Stimulated activated CD8-positive, alpha-beta memory T cell treated with anti-CD3 and anti-CD28 coated beads, Interleukin-7, amount 100 ng/mL, for 48 hours (primary cell): Measurements from ENCODE around the gene SAMD13.

Source experiments
- DNase-seq, 2 donors: peaks; one replicate each; pipeline ENCODE4 v3.0.0-alpha.2; 2020; ENCODE audit warnings: low read depth in 1 of 2; ENCODE audit errors: extremely low read depth in 1 of 2

The SAMD13 gene

DNA sequence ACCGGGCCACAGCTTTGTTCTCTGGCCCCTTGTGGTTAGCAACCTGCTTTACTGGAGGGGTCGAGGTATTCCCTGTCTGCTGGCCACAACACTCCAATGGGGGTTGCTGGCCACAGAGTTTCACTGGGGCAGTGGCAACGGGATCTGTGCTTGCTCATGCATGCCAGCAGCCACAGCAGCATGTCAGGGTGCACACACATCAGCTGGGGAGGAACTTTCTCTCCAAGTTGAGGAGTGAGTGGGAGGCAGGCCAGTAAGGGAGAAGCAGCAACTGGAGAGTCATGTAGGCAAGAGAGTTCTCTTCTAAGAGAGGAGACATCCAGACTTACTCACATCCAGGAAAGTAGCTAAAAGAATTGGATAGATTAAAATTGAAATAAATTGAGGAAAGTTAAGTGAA lies 38.0 kb downstream of the SAMD13 start:
- DNase-seq, result no peak

DNA sequence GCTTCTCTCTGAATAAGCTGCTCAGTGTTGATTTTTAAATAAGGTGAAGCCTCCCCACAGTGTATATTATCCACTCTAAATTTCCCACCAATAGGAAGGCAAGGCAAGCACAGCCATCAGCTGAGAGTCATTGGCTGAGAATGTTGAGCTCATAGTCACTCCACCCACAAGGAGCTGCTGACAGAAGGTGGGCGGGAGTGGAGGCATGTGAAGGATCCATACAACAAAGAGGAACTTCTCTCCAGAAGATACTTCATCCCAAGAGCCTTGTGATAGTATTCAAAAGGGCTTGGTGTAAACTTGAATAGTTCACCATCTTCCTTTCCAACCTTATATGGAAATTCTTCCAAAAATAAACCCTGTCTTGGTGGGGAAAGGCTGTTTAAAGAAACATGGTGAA lies 42.8 kb downstream of the SAMD13 start:
- DNase-seq, result no peak

DNA sequence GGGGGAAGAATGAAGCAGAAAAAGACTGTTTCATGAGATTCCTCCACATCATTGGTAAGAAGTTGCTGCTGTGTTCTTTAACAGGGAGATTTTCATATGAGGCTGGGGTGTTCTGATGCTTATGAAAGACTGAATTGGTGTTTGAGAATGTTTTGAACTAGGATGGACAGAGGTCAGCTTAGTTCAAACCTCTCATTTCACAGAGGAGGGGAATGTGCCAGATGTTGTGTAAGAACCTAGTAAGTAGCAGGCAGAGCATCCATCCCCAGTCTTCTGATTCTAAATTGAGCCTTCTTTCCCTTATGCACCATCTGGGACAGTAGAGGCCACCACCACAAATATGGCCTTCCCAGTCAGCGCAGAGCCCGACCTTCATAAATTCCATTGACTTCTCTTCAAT lies 43.7 kb downstream of the SAMD13 start:
- DNase-seq, result no peak

DNA sequence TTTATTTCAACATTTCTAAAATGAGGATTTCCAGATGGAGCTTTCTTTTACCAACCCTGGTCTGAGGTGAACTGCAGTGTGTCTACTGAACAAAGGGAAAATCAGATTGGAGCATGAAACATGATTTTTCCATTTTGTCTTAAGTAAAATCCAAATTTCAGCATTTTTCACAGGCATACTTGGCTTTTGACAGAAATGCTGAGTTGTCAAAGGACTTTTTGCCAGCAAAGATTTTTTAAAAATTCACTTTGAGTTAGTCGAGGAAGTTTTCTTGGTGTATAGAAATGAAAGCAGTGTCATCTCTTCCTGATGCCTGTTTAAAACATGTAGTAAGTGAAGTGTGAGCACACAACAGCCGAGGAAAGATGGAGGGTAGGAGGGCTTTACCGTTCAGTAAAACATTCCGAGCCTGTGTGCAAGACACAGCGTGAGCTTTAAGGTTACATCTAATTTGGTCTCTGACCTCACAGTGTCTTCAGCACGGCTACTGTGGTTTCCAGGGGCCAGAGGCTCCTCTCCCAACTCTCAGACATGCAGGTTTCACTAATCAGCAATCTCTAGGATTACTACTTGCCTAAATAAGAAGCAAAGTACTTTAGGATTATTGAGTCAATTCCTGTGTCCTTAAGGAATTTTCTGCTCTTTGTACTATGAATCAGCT lies 45.9 kb downstream of the SAMD13 start:
- no peak for DNase-seq

- no peak for DNase-seq
These were observed 46.5 kb downstream of the SAMD13 start for GRCh38 chr1:84347932-84348555.

GRCh38 chr1:84348759-84349158 lies 47.3 kb downstream of the SAMD13 start:
- no peak for DNase-seq

DNA sequence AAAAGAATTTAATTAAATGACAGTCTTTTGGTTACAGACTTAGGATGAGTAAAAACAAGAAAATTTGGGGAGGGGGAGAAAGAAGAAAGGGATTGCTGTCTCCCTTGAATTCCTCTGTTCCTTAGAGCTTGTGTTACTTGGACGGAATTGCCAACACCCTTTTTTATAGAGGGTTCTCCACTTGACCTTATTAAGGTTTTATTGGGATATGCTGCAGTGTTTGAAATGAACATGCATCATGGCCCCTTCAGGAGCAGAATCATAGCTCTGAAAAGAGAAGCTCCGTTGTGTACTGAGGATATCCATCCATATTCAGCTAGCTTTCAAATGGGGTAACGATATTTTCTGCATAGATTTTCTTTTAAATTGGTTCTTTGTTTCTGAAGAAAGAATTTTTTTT lies 48.6 kb downstream of the SAMD13 start:
- DNase-seq, result no peak

- DNase-seq, result no peak
These were observed 49.0 kb downstream of the SAMD13 start for GRCh38 chr1:84350550-84350949.

GRCh38 chr1:84352298-84353106 lies 51.0 kb downstream of the SAMD13 start:
- no peak for DNase-seq

GRCh38 chr1:84353695-84354094 lies 52.2 kb downstream of the SAMD13 start:
- no peak for DNase-seq

DNA sequence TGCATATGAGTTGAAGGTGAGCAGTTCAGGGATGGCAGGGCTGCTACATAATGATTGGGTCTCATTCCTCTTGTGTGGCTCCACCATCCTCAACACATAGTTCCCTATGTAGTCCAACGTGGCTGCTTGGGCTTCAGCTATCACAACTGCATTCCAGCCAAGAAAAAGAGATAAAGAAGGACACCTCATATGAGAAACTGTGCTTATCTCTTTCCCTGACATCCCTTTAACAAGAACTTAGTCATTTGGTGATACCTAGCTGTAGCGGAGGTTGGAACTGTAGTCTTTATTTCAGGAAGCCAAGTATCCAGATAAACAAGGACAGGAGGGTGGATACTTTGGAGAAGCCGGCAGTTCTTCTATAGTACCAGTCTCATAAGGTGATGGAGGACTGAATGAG lies 54.0 kb downstream of the SAMD13 start:
- no peak for DNase-seq

GRCh38 chr1:84356881-84357280 lies 55.4 kb downstream of the SAMD13 start:
- DNase-seq, result no peak

- DNase-seq, result no peak
These were observed 57.2 kb downstream of the SAMD13 start for GRCh38 chr1:84358695-84359094.

DNA sequence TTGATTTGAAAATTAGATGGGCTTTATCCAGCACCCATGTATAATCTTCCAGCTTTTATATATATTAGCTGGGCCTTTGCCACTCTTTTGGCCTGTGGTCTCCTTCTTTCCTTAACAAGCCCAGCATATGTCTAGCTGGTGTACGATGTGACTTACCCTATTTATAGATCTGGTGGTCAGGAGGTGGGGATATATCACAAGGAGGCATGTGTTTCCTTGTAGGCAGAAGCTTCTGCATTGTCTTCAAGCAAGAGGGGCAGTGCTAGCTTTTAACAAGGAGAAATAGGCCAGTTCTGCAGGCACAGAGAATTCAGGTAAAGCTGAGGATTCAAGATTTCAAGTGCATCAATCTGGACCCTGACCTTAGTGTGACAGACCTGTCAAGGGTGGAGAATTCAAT lies 58.8 kb downstream of the SAMD13 start:
- no peak for DNase-seq

- no peak for DNase-seq
These were observed 60.3 kb downstream of the SAMD13 start for GRCh38 chr1:84361796-84362195.

- no peak for DNase-seq
These were observed 61.5 kb downstream of the SAMD13 start for GRCh38 chr1:84363019-84363418.

DNA sequence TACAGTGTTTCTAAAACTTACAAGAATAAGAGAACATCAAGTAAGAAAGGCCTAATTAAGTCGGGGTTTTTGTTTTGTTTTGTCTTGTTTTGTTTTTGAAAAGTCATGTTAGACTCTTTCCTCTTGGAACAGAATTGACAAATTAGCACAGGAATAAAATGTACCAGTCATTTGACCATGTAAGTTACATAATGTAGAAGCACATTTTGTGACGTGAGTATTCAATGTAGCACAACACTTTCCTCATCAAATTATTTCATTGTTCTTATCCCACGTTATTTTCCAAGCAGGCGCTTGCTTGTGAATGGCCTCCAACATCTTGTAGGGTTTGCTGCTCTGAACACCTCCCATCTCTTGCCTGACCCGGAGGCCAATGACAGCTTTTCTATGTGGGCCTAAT lies 62.1 kb downstream of the SAMD13 start:
- DNase-seq, result no peak

DNA sequence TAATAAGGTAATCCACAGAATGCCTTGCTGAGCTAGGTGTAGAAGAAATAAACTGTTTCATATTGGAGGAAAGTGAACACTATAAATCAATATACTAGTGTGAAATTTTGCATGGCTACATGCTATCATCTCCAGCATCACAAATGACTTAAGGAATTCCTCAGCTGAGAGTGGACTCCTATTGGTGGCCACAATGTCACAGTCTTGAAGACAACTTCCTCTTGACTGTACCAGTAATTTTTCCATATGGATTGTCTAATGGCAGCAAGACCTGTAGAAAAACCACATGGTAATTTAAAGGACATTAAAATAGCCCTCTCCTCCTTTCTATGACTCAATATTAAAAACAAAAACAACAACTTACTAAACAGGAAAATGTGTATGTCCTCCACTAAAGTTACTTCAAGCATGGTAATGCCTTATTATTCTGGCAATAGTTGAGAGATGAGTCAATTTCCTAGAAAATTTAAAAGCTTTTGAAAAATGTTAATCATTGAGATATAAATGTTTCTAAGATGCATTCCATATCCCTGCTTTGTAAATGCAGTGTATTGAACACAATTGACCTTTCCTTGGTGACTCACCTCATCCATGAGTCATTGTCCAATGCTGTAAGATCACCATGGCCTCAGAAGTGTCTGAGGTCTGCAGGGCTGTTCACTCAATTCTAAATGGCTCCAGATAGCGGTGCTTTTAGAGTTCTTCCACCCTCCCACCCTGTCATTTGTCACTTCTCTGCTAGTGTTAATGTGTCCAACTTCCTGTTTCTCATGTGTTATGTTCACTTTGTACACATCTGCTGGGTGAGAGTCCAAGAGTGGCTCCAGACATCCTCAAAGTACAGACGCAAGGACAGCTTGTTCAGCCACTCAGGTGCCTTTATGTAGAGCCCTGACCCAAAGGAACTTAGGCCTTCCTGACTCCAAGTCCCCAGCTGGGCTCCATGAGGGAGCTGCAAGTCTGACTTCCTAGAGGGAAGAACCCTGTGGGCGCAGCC lies 64.0 kb downstream of the SAMD13 start:
- DNase-seq, result peak in 1 of 2 donors; percentile 5

GRCh38 chr1:84366786-84367185 lies 65.3 kb downstream of the SAMD13 start:
- no peak for DNase-seq

- DNase-seq, result no peak
These were observed 65.7 kb downstream of the SAMD13 start for GRCh38 chr1:84367219-84367618.

GRCh38 chr1:84368441-84368840 lies 66.9 kb downstream of the SAMD13 start:
- DNase-seq, result no peak
